NCI-H1436 (cell line): ENCODE results near the gene CNTNAP2.

Experiments
- DNase-seq: peaks from one replicate; lab custom pipeline; 2025; lab: John Stamatoyannopoulos, UW

The CNTNAP2 gene

DNA sequence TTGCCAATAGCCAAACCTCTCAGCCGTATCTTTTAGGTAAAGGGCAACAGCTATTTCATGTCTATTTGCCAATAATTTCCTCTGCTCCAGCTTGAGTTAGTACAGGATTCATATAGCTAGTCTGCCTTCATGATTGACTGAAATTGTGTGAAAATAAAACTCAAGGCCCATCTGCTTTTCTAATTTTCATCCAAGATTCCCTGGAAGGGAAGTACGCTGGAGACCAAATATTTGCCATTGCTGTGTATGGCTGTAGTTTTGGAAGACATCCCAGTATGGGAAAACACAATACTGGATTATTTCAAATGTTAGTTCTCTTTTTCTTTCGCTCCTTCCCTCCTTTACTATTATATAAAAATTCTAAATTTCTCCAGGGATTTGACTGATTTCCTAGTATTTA is 652.4 kb downstream of the CNTNAP2 start:
- DNase-seq = no peak

GRCh38 chr7:146772601-146773000 is 656.0 kb downstream of the CNTNAP2 start:
- no peak for DNase-seq

DNA sequence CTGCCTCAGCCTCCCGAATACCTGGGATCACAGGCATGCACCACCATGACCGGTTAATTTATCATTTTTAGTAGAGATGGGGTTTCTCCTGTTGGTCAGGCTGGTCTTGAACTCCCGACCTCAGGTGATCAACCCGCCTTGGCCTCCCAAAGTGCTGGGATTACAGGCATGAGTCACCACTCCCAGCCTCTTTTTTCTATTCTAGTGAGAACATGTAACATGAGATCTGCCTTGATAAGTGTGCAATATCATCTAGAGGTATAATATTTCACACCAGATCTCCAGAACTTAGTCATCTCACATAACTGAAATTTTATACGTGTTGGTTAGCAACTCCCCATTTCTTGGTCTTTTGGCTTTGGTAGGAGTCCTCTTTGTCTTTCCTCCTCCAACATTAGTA is 656.9 kb downstream of the CNTNAP2 start:
- no peak for DNase-seq

GRCh38 chr7:146781352-146782116 is 664.9 kb downstream of the CNTNAP2 start:
- DNase-seq = no peak

- no peak for DNase-seq
Measured at GRCh38 chr7:146787266-146787665, 670.7 kb downstream of the CNTNAP2 start.

DNA sequence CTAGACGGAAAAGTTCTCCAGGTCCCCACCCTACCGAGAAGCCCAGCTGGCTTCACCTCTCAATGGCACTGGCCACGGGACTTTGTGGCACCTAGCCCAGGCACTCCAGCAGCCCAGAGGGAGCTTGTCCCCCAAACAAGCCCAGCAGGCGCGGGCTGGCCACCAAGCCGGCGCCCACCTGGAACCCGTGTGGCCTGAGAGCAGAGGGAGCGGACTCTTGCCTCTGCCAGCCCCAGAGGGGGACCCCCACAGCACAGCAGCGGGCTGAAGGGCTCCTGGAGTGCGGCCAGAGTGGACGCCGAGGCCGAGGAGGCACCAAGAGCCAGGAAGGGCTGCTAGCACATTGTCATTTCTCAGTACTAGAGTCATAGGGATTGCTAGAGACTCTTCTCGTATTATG is 671.4 kb downstream of the CNTNAP2 start:
- no peak for DNase-seq

DNA sequence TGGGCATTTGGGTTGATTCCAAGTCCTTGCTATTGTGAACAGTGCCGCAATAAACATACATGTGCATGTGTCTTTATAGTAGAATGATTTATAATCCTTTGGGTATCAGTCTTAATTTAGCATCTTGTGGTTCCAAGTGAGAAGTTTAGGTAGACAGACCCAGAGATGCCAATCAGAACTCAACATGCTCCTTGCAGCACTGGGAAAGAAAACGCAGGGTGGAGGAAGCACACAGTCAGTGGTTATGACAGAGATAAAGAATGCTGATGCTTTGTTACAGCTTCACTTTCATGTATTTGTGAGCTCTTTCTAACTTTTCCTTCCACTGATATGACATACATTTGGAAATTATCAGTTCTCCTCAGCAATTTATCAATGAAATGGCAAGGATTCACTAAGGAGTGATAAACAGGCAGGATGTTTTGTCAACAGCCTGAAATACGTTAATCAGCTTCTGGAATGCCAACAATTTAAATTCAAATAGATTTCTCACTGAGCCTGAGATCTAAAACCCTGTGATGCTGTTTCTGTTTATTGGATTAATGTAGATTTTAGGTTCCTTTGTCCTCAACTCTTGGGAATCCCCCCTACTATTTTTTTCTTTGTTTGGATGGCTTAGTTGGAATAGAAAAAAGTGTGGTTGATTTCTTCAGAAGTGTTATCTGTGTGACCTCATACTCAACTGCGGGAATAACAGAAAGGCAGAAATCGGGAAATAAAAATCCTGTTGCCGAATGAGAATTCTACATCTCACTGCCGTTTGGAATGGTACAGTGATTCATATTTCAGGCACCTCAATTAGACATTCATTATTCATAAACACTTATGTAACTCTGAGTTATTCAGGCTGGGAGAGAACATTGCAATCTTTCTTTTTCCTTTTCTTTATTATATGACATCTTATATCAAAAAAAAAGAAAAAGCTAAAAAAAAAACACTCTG is 675.0 kb downstream of the CNTNAP2 start:
- DNase-seq = no peak

GRCh38 chr7:146804620-146805019 is 688.0 kb downstream of the CNTNAP2 start:
- DNase-seq = peak; percentile 28

DNA sequence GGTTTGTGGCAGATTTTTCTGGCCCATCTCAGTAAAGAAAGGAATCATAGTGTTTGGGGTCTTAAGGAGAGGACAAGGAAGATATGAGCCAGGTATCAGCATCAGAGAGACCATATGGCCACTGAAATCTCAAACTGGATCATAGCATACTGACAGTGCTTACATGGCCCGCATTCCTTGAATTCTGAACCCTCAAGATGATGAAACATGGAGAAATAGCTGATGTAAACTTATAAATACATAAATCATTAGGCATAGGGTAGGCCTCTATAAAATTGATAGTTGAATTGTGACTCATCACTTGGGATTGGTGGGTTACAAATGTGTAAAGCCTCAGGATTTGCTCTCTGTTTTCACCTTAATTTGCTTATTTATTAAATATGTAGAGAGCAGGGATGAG is 688.5 kb downstream of the CNTNAP2 start:
- DNase-seq = no peak

DNA sequence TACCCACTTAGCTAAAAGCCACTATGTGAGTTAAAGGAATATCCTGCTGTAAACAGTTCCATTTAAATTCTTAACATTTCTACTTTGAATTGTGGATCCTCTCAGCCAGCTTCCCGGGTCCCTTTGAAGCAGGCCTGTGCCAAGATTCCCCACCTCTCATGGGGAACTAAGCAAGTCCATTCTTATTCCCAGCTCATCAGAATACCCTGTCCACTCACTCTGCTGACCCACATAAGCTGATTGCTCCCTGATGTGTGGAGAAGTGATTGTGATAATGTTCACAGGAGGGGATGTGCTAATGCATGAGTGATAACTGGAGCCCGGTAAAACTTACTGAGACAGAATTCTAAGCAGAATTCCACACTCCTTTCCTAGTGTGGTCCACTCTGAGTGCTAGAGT is 709.7 kb downstream of the CNTNAP2 start:
- DNase-seq = no peak

DNA sequence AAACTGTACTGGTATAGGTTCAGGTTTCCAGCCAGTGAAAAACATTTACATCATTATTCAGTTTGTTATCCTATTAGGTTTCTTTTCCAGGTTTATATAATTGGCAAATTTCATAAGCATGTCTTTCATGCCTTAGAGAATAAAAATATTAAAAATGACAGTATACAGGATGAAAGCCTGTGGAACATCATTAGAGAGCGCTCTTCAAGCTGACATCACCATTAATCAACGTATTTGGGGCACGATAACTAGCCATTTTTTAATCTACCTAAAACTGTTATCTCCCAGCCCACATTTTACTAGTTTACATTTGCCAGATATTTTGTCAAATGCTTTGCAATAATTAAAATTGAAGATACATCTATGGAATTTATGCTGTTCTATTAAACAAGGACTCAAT is 714.1 kb downstream of the CNTNAP2 start:
- no peak for DNase-seq

DNA sequence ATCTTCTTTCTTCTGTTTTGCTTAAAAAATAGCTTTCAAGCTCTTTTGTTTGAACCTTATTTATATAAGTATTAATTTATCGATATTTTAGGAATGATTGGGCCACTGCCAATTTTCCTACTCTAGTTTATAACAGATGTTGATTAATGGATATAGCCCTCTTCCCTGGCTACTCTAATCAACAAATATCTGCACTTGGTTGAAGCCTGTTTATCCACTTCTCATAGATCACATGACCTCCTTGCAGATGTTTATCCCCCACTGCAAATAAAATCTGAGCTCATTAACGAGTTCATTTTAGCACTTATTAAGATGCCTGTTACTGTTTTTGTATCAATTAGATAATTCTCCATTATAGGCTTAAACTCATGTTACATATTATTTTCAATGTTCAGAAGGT is 715.3 kb downstream of the CNTNAP2 start:
- no peak for DNase-seq

DNA sequence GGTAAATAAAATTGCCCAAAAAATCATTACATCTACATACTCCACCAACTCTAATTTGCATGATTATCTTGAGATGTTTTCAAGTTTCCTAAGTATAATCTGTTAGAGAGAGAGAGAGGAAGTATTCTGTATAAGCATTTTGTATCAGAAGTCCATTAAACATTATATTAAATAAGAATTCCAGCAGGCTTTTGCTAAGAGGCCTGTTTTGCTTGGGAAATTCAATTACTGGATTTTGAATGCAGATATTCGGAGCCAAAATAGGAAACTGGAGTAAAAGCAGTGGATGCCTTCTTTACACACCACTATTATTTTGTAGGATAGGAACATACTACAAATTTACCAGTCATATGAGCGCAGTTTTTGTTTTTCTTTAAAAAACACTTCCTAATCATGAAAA is 727.8 kb downstream of the CNTNAP2 start:
- DNase-seq = no peak

DNA sequence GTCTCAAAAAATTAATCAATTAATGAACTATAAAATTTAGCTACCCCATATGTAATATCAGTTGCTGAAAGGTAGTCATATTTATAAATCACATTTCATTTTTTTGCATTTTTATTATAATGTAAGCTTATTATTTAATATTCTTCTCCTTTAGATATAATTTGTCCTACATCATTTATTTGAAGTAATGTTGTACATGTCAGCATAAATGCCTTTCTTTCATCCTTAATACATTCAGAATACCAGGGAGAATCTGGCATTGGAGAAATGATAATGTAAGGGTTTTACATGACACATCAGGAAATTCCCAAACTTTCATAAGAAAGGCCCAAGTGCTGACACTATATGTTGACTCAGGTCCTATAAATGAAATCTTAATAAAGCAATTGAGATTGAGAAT is 742.1 kb downstream of the CNTNAP2 start:
- no peak for DNase-seq

DNA sequence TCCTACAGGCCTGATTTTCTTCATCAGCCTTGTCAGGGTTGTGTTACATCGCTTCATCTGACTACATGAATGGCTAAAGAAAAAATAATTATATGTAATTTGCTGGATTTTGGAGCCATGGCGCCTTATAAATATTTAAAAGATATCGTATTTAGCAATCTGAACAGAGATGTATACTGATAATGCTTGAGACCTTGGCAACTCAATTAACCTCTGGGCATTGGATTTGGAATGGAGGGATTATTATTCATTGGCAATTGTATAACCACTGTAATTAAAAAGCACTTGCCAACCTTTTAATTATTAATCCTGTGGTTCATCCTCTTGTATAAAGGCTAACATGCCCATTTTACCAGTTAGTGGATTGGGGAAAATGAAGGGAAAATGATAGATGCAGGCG is 745.1 kb downstream of the CNTNAP2 start:
- no peak for DNase-seq

- DNase-seq = no peak
Measured at GRCh38 chr7:146862415-146862814, 745.8 kb downstream of the CNTNAP2 start.

- DNase-seq = peak; percentile 23
Measured at GRCh38 chr7:146864644-146865043, 748.0 kb downstream of the CNTNAP2 start.

- DNase-seq = no peak
Measured at GRCh38 chr7:146865696-146866095, 749.1 kb downstream of the CNTNAP2 start.

DNA sequence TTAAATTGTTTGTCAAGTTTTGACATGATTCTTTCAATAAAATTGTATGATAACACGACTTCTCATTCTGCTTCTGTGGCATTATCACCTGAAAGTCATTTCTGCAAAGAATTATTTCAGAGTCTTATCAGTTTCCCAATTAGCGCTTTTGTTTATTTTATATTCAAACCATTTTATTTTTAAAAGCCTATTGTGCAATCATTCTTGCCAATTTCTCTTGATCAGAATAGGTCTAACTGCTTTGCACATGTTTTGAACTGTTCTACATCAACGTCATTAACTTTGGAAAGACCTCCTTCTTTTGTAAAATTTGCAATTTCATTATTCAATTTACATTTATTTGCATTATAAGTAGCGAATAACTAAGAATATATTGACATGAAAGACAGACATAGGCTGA is 758.1 kb downstream of the CNTNAP2 start:
- no peak for DNase-seq

DNA sequence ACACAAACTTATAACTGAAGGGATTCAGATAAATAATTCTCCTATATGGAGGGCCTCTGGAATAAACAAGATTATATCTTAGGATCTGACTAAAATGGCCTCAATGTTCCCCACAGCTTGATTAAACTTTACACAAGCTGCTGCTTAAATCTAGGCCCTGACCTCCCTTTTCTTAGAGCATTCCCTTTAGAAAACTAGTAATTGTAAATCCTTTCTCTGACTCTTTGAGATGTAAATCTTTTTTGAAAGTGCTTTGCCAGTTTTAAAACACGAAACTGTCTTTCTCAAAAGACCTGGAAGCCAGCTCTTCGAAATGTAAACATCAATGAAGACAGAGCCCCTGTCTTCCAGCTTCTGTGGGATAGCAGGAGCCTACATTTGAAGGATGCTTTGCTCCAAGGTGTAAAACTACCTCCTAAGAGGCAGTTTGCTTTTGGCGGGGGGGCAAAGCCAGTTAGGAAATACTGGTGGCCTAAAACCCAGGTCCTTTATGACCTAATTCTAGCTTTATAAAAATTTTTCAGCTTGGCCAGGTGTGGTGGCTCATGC is 758.7 kb downstream of the CNTNAP2 start:
- no peak for DNase-seq

- DNase-seq = no peak
Measured at GRCh38 chr7:146875981-146876380, 759.4 kb downstream of the CNTNAP2 start.

GRCh38 chr7:146876411-146876810 is 759.8 kb downstream of the CNTNAP2 start:
- no peak for DNase-seq

- DNase-seq = no peak
Measured at GRCh38 chr7:146878901-146879300, 762.3 kb downstream of the CNTNAP2 start.
